ENCODE data around the gene KLHL12. TPM values are rescaled to one million over a fixed set of nuclear protein-coding genes. Genes with fewer than 3 reads are reported as not detected.

KLHL12 gene
- total RNA-seq, 2 experiments from 2014 or later: 33.9 to 46.2 TPM

- peak overlapping the region; percentile 90 for H2AFZ ChIP-seq (ENCODE audit: low read length)
- CTCF ChIA-PET (ENCODE audit: unreplicated experiment): no interaction called here
- POLR2A ChIA-PET: interaction anchor here (0.6 kb wide), 1 partner anchor 44 kb away, joined by 4 read pairs; no protein-coding TSS in a partner anchor
- no peak for TF ChIP-seq CTCF (conservative IDR thresholded peaks at IDR 0.05; ENCODE audit: low read length)
- TF ChIP-seq EZH2phosphoT487 (IDR thresholded peaks at IDR 0.05; ENCODE audit: borderline replicate concordance, low read depth, low read length): no peak
- TSS peak; percentile 58 for BruUV-seq (replicated peaks)
- no peaks in the 10 kb centered on the region for H3K79me2 ChIP-seq (ENCODE audit: insufficient read depth, low read depth, low read length)
- peak overlapping the region; percentile 99 for H3K4me2 ChIP-seq (ENCODE audit: low read length)
- intact Hi-C loops (cut with micrococcal nuclease; ENCODE audit: unreplicated experiment): no loop called here
- H3K9me3 ChIP-seq (ENCODE audit: low read length): no peaks in the 10 kb centered on the region
- no peaks in the 10 kb centered on the region for H4K20me1 ChIP-seq (ENCODE audit: insufficient read depth, low read length)
- peak overlapping the region; percentile 100 for H3K4me3 ChIP-seq (ENCODE audit: low read depth, low read length, poor library complexity, severe bottlenecking)
- no peaks in the 10 kb centered on the region for H3K9me2 ChIP-seq (ENCODE audit: insufficient read depth, low read length)
- DNase-seq (ENCODE audit: low spot score): no peak
- peaks cover 29% of the 10 kb centered on the region for H3K4me1 ChIP-seq (ENCODE audit: insufficient read depth, low read length, poor library complexity, severe bottlenecking)
- H3K36me3 ChIP-seq (ENCODE audit: insufficient read depth, low read length): peaks cover 5% of the 10 kb centered on the region; the same call in 1 of the 2 replicates
- no peak overlapping the region for H3K27ac ChIP-seq (ENCODE audit: low read depth, low read length, poor library complexity, severe bottlenecking)
Observed at GRCh38 chr1:202966006-202966898, 39.2 kb upstream of the KLHL12 start.

DNA sequence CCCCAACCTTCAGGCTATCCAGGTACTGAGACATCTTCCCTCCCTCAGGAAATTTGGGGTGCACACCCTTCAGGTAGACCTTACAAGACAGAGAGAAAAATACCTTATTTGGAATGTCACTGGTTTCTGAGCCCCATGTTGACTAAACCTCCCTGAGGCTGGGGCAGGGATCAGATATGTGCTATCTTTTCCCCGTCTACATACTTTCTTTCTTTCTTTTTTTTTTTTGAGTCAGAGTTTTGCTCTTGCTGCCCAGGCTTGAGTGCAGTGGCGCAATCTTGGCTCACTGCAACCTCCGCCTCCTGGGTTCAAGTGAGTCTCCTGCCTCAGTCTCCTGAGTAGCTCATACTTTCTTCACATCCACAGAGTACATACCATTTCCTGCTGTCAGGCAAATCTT lies 38.4 kb upstream of the KLHL12 start:
- Histone ChIP-seq H3K27ac (ENCODE audit: low read depth, low read length, poor library complexity, severe bottlenecking) (no peak overlapping the region), H3K9me2 (ENCODE audit: insufficient read depth, low read length) (no peaks in the 10 kb centered on the region), H3K36me3 (ENCODE audit: insufficient read depth, low read length) (peaks cover 5% of the 10 kb centered on the region; the same call in 1 of the 2 replicates), H3K4me3 (ENCODE audit: low read depth, low read length, poor library complexity, severe bottlenecking) (no peak overlapping the region), H3K4me2 (ENCODE audit: low read length) (peak overlapping the region; percentile 99; the same call in 1 of the 2 replicates), H2AFZ (ENCODE audit: low read length) (no peak overlapping the region), H4K20me1 (ENCODE audit: insufficient read depth, low read length) (no peaks in the 10 kb centered on the region), H3K4me1 (ENCODE audit: insufficient read depth, low read length, poor library complexity, severe bottlenecking) (peaks cover 29% of the 10 kb centered on the region), H3K9me3 (ENCODE audit: low read length) (no peaks in the 10 kb centered on the region), H3K79me2 (ENCODE audit: insufficient read depth, low read depth, low read length) (no peaks in the 10 kb centered on the region)
- no peak for TF ChIP-seq EZH2phosphoT487 (IDR thresholded peaks at IDR 0.05; ENCODE audit: borderline replicate concordance, low read depth, low read length)
- TF ChIP-seq CTCF (conservative IDR thresholded peaks at IDR 0.05; ENCODE audit: low read length): no peak
- ChIA-PET CTCF (ENCODE audit: unreplicated experiment) (no interaction called here), POLR2A (interaction anchor here (0.6 kb wide), 1 partner anchor 128 kb away, joined by 5 read pairs; no protein-coding TSS in a partner anchor)
- no peak for DNase-seq (ENCODE audit: low spot score)
- BruUV-seq (replicated peaks): no TSS peak
- intact Hi-C loops (cut with micrococcal nuclease; ENCODE audit: unreplicated experiment): no loop called here
